Parathyroid adenoma (tissue), 2 donors: ENCODE results near the gene SLF2.

Source experiments
- H2AFZ ChIP-seq: fragments of 300-600 bp; sonication (generic); one replicate; pipeline ENCODE4 v1.7.0; 2017; ENCODE audit warnings: antibody characterized with exemption, mild to moderate bottlenecking
- H3K27ac ChIP-seq: fragments of 300-600 bp; sonication (generic); one replicate; pipeline ENCODE4 v1.7.0; 2017
- H3K27me3 ChIP-seq: fragments of 300-600 bp; sonication (generic); one replicate; pipeline ENCODE4 v1.7.0; 2017; ENCODE audit warnings: low read length; ENCODE audit not compliant: control insufficient read depth, insufficient read depth
- H3K36me3 ChIP-seq: fragments of 300-600 bp; sonication (generic); one replicate; pipeline ENCODE4 v1.7.0; 2017; ENCODE audit warnings: low read length; ENCODE audit not compliant: control insufficient read depth, insufficient read depth
- H3K4me1 ChIP-seq: fragments of 300-600 bp; sonication (generic); one replicate; pipeline ENCODE4 v1.7.0; 2017; ENCODE audit warnings: control low read depth
- H3K4me2 ChIP-seq: fragments of 300-600 bp; sonication (generic); one replicate; pipeline ENCODE4 v1.7.0; 2017; ENCODE audit warnings: low read length
- H3K4me3 ChIP-seq: fragments of 300-600 bp; sonication (generic); one replicate; pipeline ENCODE4 v1.7.0; 2017; ENCODE audit warnings: low read depth, low read length
- H3K79me2 ChIP-seq: fragments of 300-600 bp; sonication (generic); one replicate; pipeline ENCODE4 v1.7.0; 2017; ENCODE audit warnings: control low read depth
- H3K9ac ChIP-seq: fragments of 300-600 bp; sonication (generic); one replicate; pipeline ENCODE4 v1.7.0; 2017; ENCODE audit warnings: mild to moderate bottlenecking
- H3K9me3 ChIP-seq: fragments of 300-600 bp; sonication (generic); one replicate; pipeline ENCODE4 v1.7.0; 2017; ENCODE audit warnings: low read length; ENCODE audit not compliant: control insufficient read depth
- CTCF ChIP-seq: fragments of 300-600 bp; sonication (generic); IDR thresholded peaks from one replicate; pipeline ENCODE4 v1.7.0; 2017; ENCODE audit warnings: antibody characterized with exemption, mild to moderate bottlenecking
- donor health status: primary hyperparathyroidism.

The SLF2 gene

GRCh38 chr10:100912605-100913469 lies at the start of gene SLF2:
SLF2 (plus strand) TSS chr10:100912963; CDS start chr10:100913111, 148 bp downstream.
- H3K4me1 ChIP-seq, result peaks cover 11% of the 10 kb centered on the region
- H3K4me3 ChIP-seq, result peak within 1 kb of the TSS; percentile 97
- H3K36me3 ChIP-seq, result no peaks in the 10 kb centered on the region
- no peak for TF ChIP-seq CTCF
- no peaks in the 10 kb centered on the region for H3K27me3 ChIP-seq
- H3K9me3 ChIP-seq, result no peaks in the 10 kb centered on the region
- H3K9ac ChIP-seq, result peak within 1 kb of the TSS; percentile 74
- H3K79me2 ChIP-seq, result no peaks in the 10 kb centered on the region
- H3K4me2 ChIP-seq, result peak within 1 kb of the TSS; percentile 82
- peak within 1 kb of the TSS; percentile 95 for H3K27ac ChIP-seq
- peak within 1 kb of the TSS; percentile 100 for H2AFZ ChIP-seq

DNA sequence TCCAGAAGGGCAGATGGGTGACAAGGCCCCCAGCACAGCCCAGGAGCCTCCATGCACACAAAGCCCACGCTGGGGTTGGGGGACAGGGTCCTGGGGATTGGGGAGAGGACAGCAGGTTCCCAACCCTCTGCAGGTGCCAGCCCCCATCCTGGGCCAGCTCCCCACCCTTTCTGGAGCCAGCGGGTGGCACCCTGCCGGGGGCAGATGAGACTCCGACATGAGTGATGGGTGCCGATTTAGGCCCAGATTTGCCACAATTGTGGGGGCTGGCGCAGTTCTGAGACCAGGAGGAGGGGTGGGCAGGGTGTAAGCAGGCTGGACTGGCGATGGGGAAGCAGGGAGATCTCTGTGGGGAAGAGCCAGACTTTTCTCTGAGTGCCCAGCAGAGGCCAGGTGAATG lies 49.3 kb upstream of the SLF2 start:
- Histone ChIP-seq H3K4me1 (no peaks in the 10 kb centered on the region), H3K79me2 (no peaks in the 10 kb centered on the region), H3K4me3 (no peak overlapping the region), H3K9me3 (no peaks in the 10 kb centered on the region), H3K36me3 (no peaks in the 10 kb centered on the region), H3K4me2 (no peak overlapping the region), H2AFZ (no peak overlapping the region), H3K27ac (no peak overlapping the region), H3K9ac (no peak overlapping the region), H3K27me3 (no peaks in the 10 kb centered on the region)
- TF ChIP-seq CTCF, result no peak

DNA sequence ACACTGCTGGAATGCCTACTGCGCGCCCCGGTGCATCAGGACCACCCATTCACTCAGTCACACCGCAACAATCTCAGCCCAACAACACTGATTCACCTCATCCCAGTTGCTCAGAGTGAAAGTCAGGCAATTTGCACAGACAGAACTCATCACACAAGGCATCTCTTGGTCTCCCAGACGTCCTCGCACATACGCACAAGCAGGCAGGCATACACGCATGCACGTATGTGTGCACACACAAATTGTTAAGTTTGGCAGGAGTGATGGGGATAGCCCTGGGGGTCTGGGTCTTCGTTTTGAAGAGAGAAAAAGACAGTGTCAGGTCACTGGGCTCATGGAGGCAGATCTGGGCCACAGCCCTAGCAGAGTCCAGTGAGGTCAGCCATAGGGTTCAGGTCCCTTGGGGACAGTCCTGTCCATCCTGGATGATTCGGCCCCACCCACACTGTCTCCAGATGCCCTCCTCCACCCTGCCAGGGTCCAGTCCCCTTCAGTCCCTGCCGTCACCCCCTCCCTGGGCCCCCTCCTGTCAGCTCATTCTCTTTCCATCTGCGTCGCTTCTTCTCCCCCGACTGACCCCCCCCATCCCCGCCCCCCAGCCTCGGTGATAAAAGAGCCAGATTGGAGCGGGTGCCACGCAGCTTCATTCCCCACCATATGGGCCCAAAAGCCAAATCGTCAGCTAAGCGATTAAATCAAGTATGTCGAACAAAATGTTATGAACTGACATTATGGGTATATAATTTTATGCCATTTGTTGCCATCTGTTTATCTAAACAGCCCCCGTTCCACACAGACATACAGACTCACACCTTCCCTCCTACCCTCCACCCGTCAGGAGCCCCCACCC lies 48.5 kb upstream of the SLF2 start:
- Histone ChIP-seq H2AFZ (no peak overlapping the region), H3K4me1 (no peaks in the 10 kb centered on the region), H3K27me3 (no peaks in the 10 kb centered on the region), H3K9ac (no peak overlapping the region), H3K4me2 (no peak overlapping the region), H3K27ac (no peak overlapping the region), H3K36me3 (no peaks in the 10 kb centered on the region), H3K9me3 (no peaks in the 10 kb centered on the region), H3K79me2 (no peaks in the 10 kb centered on the region), H3K4me3 (no peak overlapping the region)
- TF ChIP-seq CTCF, result no peak

DNA sequence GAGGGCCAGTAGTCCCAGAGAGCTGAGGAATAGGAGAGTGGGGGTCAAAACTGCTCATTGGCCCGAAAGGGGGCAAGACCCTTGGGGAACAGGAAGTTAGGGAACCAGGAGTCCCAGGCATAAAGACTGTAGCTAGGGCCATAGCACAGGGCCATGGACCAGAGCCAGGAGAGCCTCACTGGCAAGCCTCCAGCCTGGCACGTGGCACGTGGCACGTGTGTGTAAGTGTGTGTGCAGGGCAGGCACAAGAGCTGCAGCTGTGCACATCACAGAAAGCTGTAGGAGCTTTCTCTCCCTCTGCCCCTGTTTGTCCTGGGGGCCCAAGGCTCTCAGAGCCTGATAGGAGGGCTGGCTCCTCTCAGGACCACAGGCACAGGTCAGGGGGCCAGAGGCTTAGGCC lies 47.8 kb upstream of the SLF2 start:
- Histone ChIP-seq H3K9me3 (no peaks in the 10 kb centered on the region), H3K27ac (no peak overlapping the region), H3K27me3 (no peaks in the 10 kb centered on the region), H3K79me2 (no peaks in the 10 kb centered on the region), H3K9ac (no peak overlapping the region), H3K4me1 (no peaks in the 10 kb centered on the region), H3K36me3 (no peaks in the 10 kb centered on the region), H3K4me3 (no peak overlapping the region), H3K4me2 (no peak overlapping the region), H2AFZ (no peak overlapping the region)
- TF ChIP-seq CTCF, result no peak
